ENCODE data around the gene MTHFD2.
A peak's percentile ranks its signal among the peaks of the same experiment; 100 is the strongest.
"Not testable (repeated sequence)": the region's sequence is repeated elsewhere in the genome, so short reads cannot be mapped to it uniquely, and the experiment has no call there.

Gene MTHFD2

GRCh38 chr2:74178211-74179062 is 20.0 kb upstream of the MTHFD2 start, which contains the start of gene MOB1A:
MOB1A (minus strand) TSS chr2:74178879; CDS start chr2:74178674, 205 bp downstream.
- DNase-seq (ENCODE audit: extremely low read depth, insufficient read length) = peak; percentile 99
- Histone ChIP-seq H3K36me3 (ENCODE audit: control insufficient read depth, insufficient read depth, low read length) (no peaks in the 10 kb centered on the region; the same call in 1 of the 2 replicates), H3K4me3 (replicated peaks; ENCODE audit: low read depth, low read length) (peak within 1 kb of the TSS; percentile 90), H3K27me3 (replicated peaks; ENCODE audit: control insufficient read depth, insufficient read depth, low read length) (no peaks in the 10 kb centered on the region)
- TF ChIP-seq CTCF (IDR thresholded peaks at IDR 0.05; ENCODE audit: insufficient read depth, low read length, poor library complexity, severe bottlenecking) = no peak

- no peak for TF ChIP-seq CTCF (IDR thresholded peaks at IDR 0.05; ENCODE audit: insufficient read depth, low read length, poor library complexity, severe bottlenecking)
- Histone ChIP-seq H3K36me3 (ENCODE audit: control insufficient read depth, insufficient read depth, low read length) (no peaks in the 10 kb centered on the region; the same call in 1 of the 2 replicates), H3K27me3 (replicated peaks; ENCODE audit: control insufficient read depth, insufficient read depth, low read length) (no peaks in the 10 kb centered on the region), H3K4me3 (replicated peaks; ENCODE audit: low read depth, low read length) (peak overlapping the region; percentile 90)
- DNase-seq (ENCODE audit: extremely low read depth, insufficient read length) = no peak
Measured at GRCh38 chr2:74179063-74179865, 19.2 kb upstream of the MTHFD2 start.

GRCh38 chr2:74181739-74182138 is 16.7 kb upstream of the MTHFD2 start:
- Histone ChIP-seq H3K36me3 (ENCODE audit: control insufficient read depth, insufficient read depth, low read length) (no peaks in the 10 kb centered on the region; the same call in 1 of the 2 replicates), H3K4me3 (replicated peaks; ENCODE audit: low read depth, low read length) (peak overlapping the region; percentile 35; the same call in 1 of the 2 replicates), H3K27me3 (replicated peaks; ENCODE audit: control insufficient read depth, insufficient read depth, low read length) (no peaks in the 10 kb centered on the region)
- DNase-seq (ENCODE audit: extremely low read depth, insufficient read length) = peak; percentile 65
- no peak for TF ChIP-seq CTCF (IDR thresholded peaks at IDR 0.05; ENCODE audit: insufficient read depth, low read length, poor library complexity, severe bottlenecking)

- H3K27me3 ChIP-seq (replicated peaks; ENCODE audit: control insufficient read depth, insufficient read depth, low read length) = no peaks in the 10 kb centered on the region
- H3K4me3 ChIP-seq (replicated peaks; ENCODE audit: low read depth, low read length) = no peak overlapping the region
- no peak for TF ChIP-seq CTCF (IDR thresholded peaks at IDR 0.05; ENCODE audit: insufficient read depth, low read length, poor library complexity, severe bottlenecking)
- DNase-seq (ENCODE audit: extremely low read depth, insufficient read length) = no peak
- no peaks in the 10 kb centered on the region for H3K36me3 ChIP-seq (ENCODE audit: control insufficient read depth, insufficient read depth, low read length)
Measured at GRCh38 chr2:74183878-74184277, 14.5 kb upstream of the MTHFD2 start.

GRCh38 chr2:74186038-74186437 is 12.4 kb upstream of the MTHFD2 start:
- no peaks in the 10 kb centered on the region for H3K27me3 ChIP-seq (replicated peaks; ENCODE audit: control insufficient read depth, insufficient read depth, low read length)
- no peak for TF ChIP-seq CTCF (IDR thresholded peaks at IDR 0.05; ENCODE audit: insufficient read depth, low read length, poor library complexity, severe bottlenecking)
- DNase-seq (ENCODE audit: extremely low read depth, insufficient read length) = peak; percentile 82
- H3K4me3 ChIP-seq (replicated peaks; ENCODE audit: low read depth, low read length) = peak overlapping the region; percentile 42; the same call in 1 of the 2 replicates
- no peaks in the 10 kb centered on the region for H3K36me3 ChIP-seq (ENCODE audit: control insufficient read depth, insufficient read depth, low read length)

GRCh38 chr2:74186706-74187105 is 11.7 kb upstream of the MTHFD2 start:
- H3K27me3 ChIP-seq (replicated peaks; ENCODE audit: control insufficient read depth, insufficient read depth, low read length); DNase-seq (ENCODE audit: extremely low read depth, insufficient read length); H3K4me3 ChIP-seq (replicated peaks; ENCODE audit: low read depth, low read length); H3K36me3 ChIP-seq (ENCODE audit: control insufficient read depth, insufficient read depth, low read length): not testable (repeated sequence)

Measured in GM06990 (cell line).